ENCODE data around the gene KCNMB1.

GRCh38 chr5:170408226-170408625, 19.1 kb upstream of the KCNMB1 start:
- TF ChIP-seq EP300 (conservative IDR thresholded peaks at IDR 0.05; ENCODE audit: poor library complexity, severe bottlenecking): no peak
- no peak for TF ChIP-seq CTCF (IDR thresholded peaks at IDR 0.05; ENCODE audit: poor library complexity, severe bottlenecking)
- no peak for TF ChIP-seq EZH2 (IDR thresholded peaks at IDR 0.05; ENCODE audit: borderline replicate concordance, insufficient read depth, low read length, poor library complexity, severe bottlenecking)
- TF ChIP-seq POLR2AphosphoS5 (IDR thresholded peaks at IDR 0.05): no peak
- TF ChIP-seq MXI1 (conservative IDR thresholded peaks at IDR 0.05; ENCODE audit: poor library complexity, severe bottlenecking): no peak
- TF ChIP-seq RAD21 (conservative IDR thresholded peaks at IDR 0.05): no peak
- no peak for TF ChIP-seq REST (IDR thresholded peaks at IDR 0.05; ENCODE audit: borderline replicate concordance)
- TF ChIP-seq SMC3 (conservative IDR thresholded peaks at IDR 0.05; ENCODE audit: poor library complexity): no peak
